NT2/D1 (cell line): ENCODE data around the gene COL6A2.

Experiments used
- DNase-seq: peaks from one replicate; pipeline ENCODE4 v3.0.0-alpha.2; 2011; ENCODE audit warnings: low read depth, low spot score
- H3K27me3 ChIP-seq: 2 replicates; pipeline ENCODE4 v1.6.0; 2011; ENCODE audit warnings: mild to moderate bottlenecking; ENCODE audit not compliant: insufficient read length, insufficient read depth
- H3K36me3 ChIP-seq: 2 replicates; pipeline ENCODE4 v1.6.1; 2011; ENCODE audit warnings: mild to moderate bottlenecking, low read length, mixed read lengths; ENCODE audit not compliant: insufficient read depth, insufficient read length
- H3K4me1 ChIP-seq: 2 replicates; pipeline ENCODE4 v1.5.1; 2011; ENCODE audit not compliant: insufficient read depth, insufficient read length
- H3K4me3 ChIP-seq: 2 replicates; pipeline ENCODE4 v1.5.1; 2011; ENCODE audit warnings: low read depth; ENCODE audit not compliant: insufficient read length
- H3K9ac ChIP-seq: 2 replicates; pipeline ENCODE4 v1.6.0; 2011; ENCODE audit warnings: low read depth; ENCODE audit not compliant: insufficient read length
- H3K9me3 ChIP-seq: 2 replicates; pipeline ENCODE4 v1.5.1; 2011; ENCODE audit warnings: mild to moderate bottlenecking, low read length; ENCODE audit not compliant: insufficient read depth
- SUZ12 ChIP-seq: IDR thresholded peaks from 2 replicates; pipeline ENCODE4 v1.6.1; 2011; ENCODE audit not compliant: insufficient read length, insufficient read depth; ENCODE audit errors: extremely low read depth
- YY1 ChIP-seq: IDR thresholded peaks from 2 replicates; pipeline ENCODE4 v1.6.1; 2011; ENCODE audit not compliant: insufficient read length, insufficient read depth
- ZNF274 ChIP-seq: IDR thresholded peaks from 2 replicates; pipeline ENCODE4 v1.6.1; 2011; ENCODE audit warnings: mild to moderate bottlenecking, low read depth, low read length

The COL6A2 gene

DNA sequence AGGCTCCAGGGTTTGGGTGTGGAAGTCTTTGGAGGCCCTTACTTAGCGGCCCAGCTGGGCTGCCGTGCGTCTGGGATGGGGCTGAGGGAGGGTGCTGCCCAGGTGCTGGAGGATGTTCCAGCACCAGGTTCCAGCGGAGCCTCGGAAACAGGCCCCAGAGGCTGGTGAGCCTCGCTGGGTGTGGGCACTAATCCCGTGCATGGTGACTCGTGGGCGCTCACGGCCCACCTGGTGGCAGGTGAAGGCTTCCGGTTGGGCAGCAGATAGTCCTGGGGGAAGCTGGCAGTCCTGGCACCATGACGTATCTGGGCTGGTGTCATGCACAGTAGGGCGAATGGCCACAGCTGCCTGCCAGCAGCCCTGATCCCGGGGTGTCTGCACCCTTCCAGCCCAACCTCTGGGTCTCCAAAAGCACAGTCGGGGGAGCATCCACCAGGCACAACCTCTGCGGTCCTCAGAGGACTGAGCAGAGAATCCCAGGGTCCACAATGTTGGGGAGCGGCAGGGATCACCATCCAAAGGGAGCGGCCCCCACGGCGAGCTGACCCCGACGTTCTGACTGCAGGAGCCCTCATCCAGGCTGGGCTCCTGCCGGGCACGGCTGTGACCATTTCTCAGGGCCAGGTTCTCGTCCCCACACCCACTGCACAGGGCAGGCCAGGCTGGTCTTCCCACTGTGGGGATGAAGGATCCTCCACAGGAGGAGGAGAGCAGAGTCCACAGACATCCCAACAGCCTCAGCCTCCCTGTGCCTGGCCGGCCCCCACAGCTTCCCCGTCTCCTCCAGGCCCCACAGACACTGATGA lies 32.1 kb downstream of the COL6A2 start:
- Histone ChIP-seq H3K9me3 (no peaks in the 10 kb centered on the region), H3K36me3 (peaks cover 73% of the 10 kb centered on the region), H3K9ac (no peak overlapping the region), H3K27me3 (no peaks in the 10 kb centered on the region), H3K4me1 (peaks cover 18% of the 10 kb centered on the region), H3K4me3 (no peak overlapping the region)
- TF ChIP-seq SUZ12 (no peak), YY1 (no peak), ZNF274 (no peak)
- no peak for DNase-seq

DNA sequence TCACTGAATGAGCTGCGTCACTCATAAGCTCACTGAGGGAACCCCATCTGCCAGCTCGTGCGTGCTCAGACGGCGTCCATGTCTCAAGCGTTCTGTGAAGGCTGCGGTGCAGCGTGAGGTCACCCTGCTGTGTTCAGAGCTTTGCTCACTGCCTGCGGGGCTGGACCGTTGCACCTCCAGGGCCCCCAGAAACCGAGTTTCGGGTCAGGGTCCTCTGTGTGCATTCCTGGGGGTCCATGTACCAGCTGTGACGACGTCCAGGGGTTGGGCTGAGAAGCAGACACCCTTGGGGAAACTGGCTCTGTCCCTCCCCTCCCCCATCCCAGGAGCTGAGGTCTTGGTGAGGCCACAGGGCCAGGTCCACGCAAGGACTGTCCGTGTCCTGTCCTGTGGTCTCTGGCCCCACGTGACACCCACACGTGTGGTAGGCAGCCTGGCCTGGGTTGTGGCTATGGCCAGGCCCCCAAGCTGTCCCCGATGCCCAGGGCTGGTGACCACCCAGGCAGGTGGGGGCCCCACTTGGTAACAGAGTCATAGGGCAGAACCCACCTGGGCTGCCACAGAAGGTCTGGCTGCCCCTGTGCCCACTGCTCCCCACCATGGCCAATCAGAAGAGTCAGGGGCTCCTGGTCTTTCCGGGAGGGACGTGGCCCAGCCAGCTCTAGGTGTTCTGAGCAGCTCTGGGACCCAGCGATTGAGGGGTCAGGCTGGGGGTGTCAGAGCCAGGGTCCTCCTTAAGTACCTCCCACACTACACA lies 33.1 kb downstream of the COL6A2 start:
- H3K36me3 ChIP-seq: peaks cover 63% of the 10 kb centered on the region
- no peak for TF ChIP-seq SUZ12
- TF ChIP-seq ZNF274: no peak
- TF ChIP-seq YY1: no peak
- no peaks in the 10 kb centered on the region for H3K27me3 ChIP-seq
- no peak for DNase-seq
- no peak overlapping the region for H3K4me3 ChIP-seq
- no peak overlapping the region for H3K9ac ChIP-seq
- H3K9me3 ChIP-seq: no peaks in the 10 kb centered on the region
- H3K4me1 ChIP-seq: peaks cover 18% of the 10 kb centered on the region

DNA sequence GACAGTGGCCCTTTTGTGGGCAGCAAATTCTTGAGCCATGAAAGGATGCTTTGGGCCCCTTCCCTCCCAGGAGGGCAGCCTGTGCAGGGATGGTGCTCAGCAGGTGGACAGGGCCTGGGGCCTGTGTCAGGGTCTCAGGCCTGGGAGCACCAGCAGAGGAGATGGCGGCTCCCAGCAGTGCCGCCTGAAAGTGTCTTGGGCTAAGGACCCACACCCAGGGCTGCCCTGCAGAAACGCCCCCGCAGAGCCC lies 33.6 kb downstream of the COL6A2 start:
- peaks cover 17% of the 10 kb centered on the region for H3K4me1 ChIP-seq
- no peak overlapping the region for H3K9ac ChIP-seq
- H3K27me3 ChIP-seq: no peaks in the 10 kb centered on the region
- DNase-seq: no peak
- no peak overlapping the region for H3K4me3 ChIP-seq
- TF ChIP-seq YY1: no peak
- TF ChIP-seq SUZ12: no peak
- TF ChIP-seq ZNF274: no peak
- peaks cover 58% of the 10 kb centered on the region for H3K36me3 ChIP-seq
- H3K9me3 ChIP-seq: no peaks in the 10 kb centered on the region

DNA sequence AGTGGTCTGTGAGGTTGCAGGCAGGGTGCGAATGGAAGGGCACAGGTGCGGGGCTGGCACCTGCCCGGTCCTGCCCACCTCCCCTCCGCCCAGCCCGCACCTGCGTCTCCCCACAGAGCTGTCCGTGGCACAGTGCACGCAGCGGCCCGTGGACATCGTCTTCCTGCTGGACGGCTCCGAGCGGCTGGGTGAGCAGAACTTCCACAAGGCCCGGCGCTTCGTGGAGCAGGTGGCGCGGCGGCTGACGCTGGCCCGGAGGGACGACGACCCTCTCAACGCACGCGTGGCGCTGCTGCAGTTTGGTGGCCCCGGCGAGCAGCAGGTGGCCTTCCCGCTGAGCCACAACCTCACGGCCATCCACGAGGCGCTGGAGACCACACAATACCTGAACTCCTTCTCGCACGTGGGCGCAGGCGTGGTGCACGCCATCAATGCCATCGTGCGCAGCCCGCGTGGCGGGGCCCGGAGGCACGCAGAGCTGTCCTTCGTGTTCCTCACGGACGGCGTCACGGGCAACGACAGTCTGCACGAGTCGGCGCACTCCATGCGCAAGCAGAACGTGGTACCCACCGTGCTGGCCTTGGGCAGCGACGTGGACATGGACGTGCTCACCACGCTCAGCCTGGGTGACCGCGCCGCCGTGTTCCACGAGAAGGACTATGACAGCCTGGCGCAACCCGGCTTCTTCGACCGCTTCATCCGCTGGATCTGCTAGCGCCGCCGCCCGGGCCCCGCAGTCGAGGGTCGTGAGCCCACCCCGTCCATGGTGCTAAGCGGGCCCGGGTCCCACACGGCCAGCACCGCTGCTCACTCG lies 34.1 kb downstream of the COL6A2 start:
- peaks cover 20% of the 10 kb centered on the region for H3K4me1 ChIP-seq
- TF ChIP-seq SUZ12 (no peak), YY1 (no peak), ZNF274 (no peak)

DNA sequence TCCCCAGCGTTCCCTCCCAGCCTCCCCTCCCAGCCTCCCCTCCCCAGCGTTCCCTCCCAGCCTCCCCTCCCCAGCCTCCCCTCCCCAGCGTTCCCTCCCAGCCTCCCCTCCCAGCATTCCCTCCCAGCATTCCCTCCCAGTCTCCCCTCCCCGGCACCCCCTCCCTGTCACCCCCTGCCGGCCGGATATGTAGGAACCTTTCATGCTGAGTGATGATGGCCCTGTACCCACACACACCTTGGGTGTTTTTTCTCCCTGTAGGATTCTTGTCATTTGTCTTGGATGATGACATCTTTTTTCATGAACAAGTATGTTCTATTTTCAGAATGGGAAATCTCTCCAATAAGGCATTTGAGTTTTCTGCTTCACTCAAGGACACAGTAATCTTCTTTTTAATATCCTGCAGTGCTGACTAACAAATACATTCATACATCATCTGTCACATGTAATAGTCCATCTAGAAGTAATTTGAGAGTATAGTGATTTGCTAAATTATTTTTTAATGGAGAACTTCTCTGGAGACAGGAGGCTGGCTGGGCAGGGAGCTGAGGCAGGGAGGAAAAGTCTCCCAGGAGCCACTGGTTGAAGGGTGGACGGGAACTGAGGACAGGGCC lies 38.0 kb downstream of the COL6A2 start:
- Histone ChIP-seq H3K9me3 (no peaks in the 10 kb centered on the region), H3K9ac (peak overlapping the region; percentile 47), H3K4me3 (no peak overlapping the region), H3K36me3 (peaks cover 15% of the 10 kb centered on the region), H3K27me3 (no peaks in the 10 kb centered on the region), H3K4me1 (peaks cover 16% of the 10 kb centered on the region)
- no peak for DNase-seq
- TF ChIP-seq ZNF274 (no peak), YY1 (no peak), SUZ12 (no peak)

More for the DNA sequence above, 34.1 kb downstream of the COL6A2 start:
- no peak overlapping the region for H3K9ac ChIP-seq
- DNase-seq: no peak
- peaks cover 53% of the 10 kb centered on the region for H3K36me3 ChIP-seq
- H3K4me3 ChIP-seq: no peak overlapping the region
- H3K9me3 ChIP-seq: no peaks in the 10 kb centered on the region
- no peaks in the 10 kb centered on the region for H3K27me3 ChIP-seq

DNA sequence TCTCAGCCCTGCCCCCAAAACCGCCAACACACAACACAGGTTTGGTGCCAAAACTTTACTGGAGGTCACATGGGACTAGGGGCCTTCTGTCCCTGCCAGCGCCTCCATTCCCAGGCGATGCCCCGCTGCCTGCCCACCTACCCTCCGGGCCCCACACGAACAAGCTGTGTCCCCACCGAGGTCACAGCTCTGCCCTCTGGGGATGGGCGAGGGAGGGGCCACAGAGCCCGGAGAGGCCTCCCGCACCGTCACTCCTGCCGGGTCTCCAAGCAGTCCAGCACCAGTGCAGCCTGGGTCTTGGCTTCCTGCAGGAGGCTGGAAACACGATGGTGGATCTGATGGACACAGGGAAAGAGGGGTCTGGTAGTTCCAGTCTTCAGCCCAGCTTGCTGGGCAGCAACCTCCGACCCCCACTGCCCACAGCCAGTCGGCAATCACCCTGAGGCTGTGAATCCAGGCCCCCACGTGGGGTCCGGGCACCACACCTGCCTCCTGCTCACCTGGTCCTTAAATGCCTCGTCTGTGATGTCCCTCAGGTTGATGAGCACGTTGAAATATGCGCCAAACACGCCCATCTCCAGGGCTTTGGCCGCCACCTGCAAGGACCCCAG lies 38.9 kb downstream of the COL6A2 start:
- Histone ChIP-seq H3K4me1 (peaks cover 16% of the 10 kb centered on the region), H3K27me3 (no peaks in the 10 kb centered on the region), H3K4me3 (no peak overlapping the region), H3K36me3 (peaks cover 12% of the 10 kb centered on the region), H3K9me3 (no peaks in the 10 kb centered on the region), H3K9ac (peak overlapping the region; percentile 47)
- no peak for DNase-seq
- TF ChIP-seq SUZ12 (no peak), ZNF274 (no peak)
